Peyer's patch (tissue), 4 donors: ENCODE data around the gene CACNA2D3. TPM values are rescaled to one million over a fixed set of nuclear protein-coding genes. Genes with fewer than 3 reads are reported as not detected.
"Not testable (repeated sequence)": the region's sequence is repeated elsewhere in the genome, so short reads cannot be mapped to it uniquely, and the experiment has no call there.

Experiments
- DNase-seq, 3 donors: peaks; one replicate each; pipeline ENCODE4 v3.0.0-alpha.2; 2017 to 2019
- H3K27ac ChIP-seq, 4 donors: fragments of 200-600 bp; sonication (generic); one replicate each; pipeline ENCODE4 v1.5.1; 2016 to 2019
- H3K27me3 ChIP-seq, 2 donors: fragments of 200-600 bp; sonication (generic); one replicate each; pipeline ENCODE4 v1.5.1; 2019
- H3K36me3 ChIP-seq, 3 donors: fragments of 200-600 bp; sonication (generic); one replicate each; pipeline ENCODE4 v1.5.1; 2016 to 2019
- H3K4me1 ChIP-seq, 4 donors: fragments of 200-600 bp; sonication (generic); one replicate each; pipeline ENCODE4 v1.5.1; 2016 to 2019
- H3K4me3 ChIP-seq, 4 donors: fragments of 200-600 bp; sonication (generic); 1 replicate in 3 of 4; 2 replicates in 1 of 4; pipeline ENCODE4 v1.5.1; 2016 to 2019; ENCODE audit warnings: mild to moderate bottlenecking in 1 of 4
- H3K9me3 ChIP-seq, 4 donors: fragments of 200-600 bp; sonication (generic); one replicate each; pipeline ENCODE4 v1.5.1; 2016 to 2019; ENCODE audit warnings: mild to moderate bottlenecking in 1 of 4
- CTCF ChIP-seq, 6 experiments: fragments of 450-650 bp in 4 of 6; fragments of 200-600 bp in 2 of 6; sonication (generic) in 1 of 6; IDR thresholded peaks; one replicate each; pipeline ENCODE4 v1.5.1; 2017 to 2019; ENCODE audit warnings: antibody characterized with exemption in 6 of 6, mild to moderate bottlenecking in 3 of 6, moderate library complexity in 1 of 6
- POLR2A ChIP-seq, 2 donors: fragments of 450-650 bp; IDR thresholded peaks; one replicate each; pipeline ENCODE4 v1.5.1; 2017; ENCODE audit warnings: antibody characterized with exemption in 2 of 2, mild to moderate bottlenecking in 2 of 2, moderate library complexity in 2 of 2
- total RNA-seq, 4 donors: library from RNA; depleted of rRNA; stranded (reverse); fragments of >200 nt; gene quantifications; one replicate each; pipeline ENCODE4 v1.1.0, GENCODE V29; 2016

Gene CACNA2D3
- total RNA-seq, 4 donors from 2014 or later = 0.27 to 5.0 TPM; not detected in 2

GRCh38 chr3:54437271-54437670 is 314.9 kb downstream of the CACNA2D3 start:
- Histone ChIP-seq H3K27ac (no peak overlapping the region), H3K9me3 (no peaks in the 10 kb centered on the region), H3K4me3 (no peak overlapping the region), H3K36me3 (no peaks in the 10 kb centered on the region), H3K4me1 (no peaks in the 10 kb centered on the region), H3K27me3 (no peaks in the 10 kb centered on the region)
- no peak for DNase-seq
- TF ChIP-seq POLR2A (IDR thresholded peaks at IDR 0.05) = no peak
- TF ChIP-seq CTCF (IDR thresholded peaks at IDR 0.05) = no peak

- no peaks in the 10 kb centered on the region for H3K9me3 ChIP-seq
- H3K4me1 ChIP-seq = peaks cover 0 to 3% (median 0%) of the 10 kb centered on the region in 4 donors
- H3K27ac ChIP-seq = no peak overlapping the region
- TF ChIP-seq CTCF (IDR thresholded peaks at IDR 0.05) (no peak), POLR2A (IDR thresholded peaks at IDR 0.05) (no peak)
- H3K36me3 ChIP-seq = no peaks in the 10 kb centered on the region
- H3K4me3 ChIP-seq = no peak overlapping the region
- no peak for DNase-seq
- H3K27me3 ChIP-seq = no peaks in the 10 kb centered on the region
Observed at GRCh38 chr3:54443561-54444161, 321.3 kb downstream of the CACNA2D3 start.

- no peak overlapping the region for H3K4me3 ChIP-seq
- H3K27me3 ChIP-seq = no peaks in the 10 kb centered on the region
- no peaks in the 10 kb centered on the region for H3K9me3 ChIP-seq
- peaks cover 0 to 3% (median 0%) of the 10 kb centered on the region in 4 donors for H3K4me1 ChIP-seq
- H3K27ac ChIP-seq = no peak overlapping the region
- no peak for TF ChIP-seq CTCF (IDR thresholded peaks at IDR 0.05)
- no peak for TF ChIP-seq POLR2A (IDR thresholded peaks at IDR 0.05)
- H3K36me3 ChIP-seq = no peaks in the 10 kb centered on the region
- DNase-seq = no peak
Observed at GRCh38 chr3:54445630-54446029, 323.3 kb downstream of the CACNA2D3 start.

- TF ChIP-seq CTCF (IDR thresholded peaks at IDR 0.05) = no peak
- TF ChIP-seq POLR2A (IDR thresholded peaks at IDR 0.05) = no peak
- Histone ChIP-seq H3K9me3 (no peaks in the 10 kb centered on the region), H3K27ac (no peak overlapping the region), H3K36me3 (no peaks in the 10 kb centered on the region), H3K27me3 (no peaks in the 10 kb centered on the region), H3K4me3 (no peak overlapping the region), H3K4me1 (peaks cover 0 to 3% (median 0%) of the 10 kb centered on the region in 4 donors)
- DNase-seq = no peak
Observed at GRCh38 chr3:54447427-54447826, 325.1 kb downstream of the CACNA2D3 start.

- TF ChIP-seq CTCF (IDR thresholded peaks at IDR 0.05) (no peak), POLR2A (IDR thresholded peaks at IDR 0.05) (no peak)
- H3K27me3 ChIP-seq = no peaks in the 10 kb centered on the region
- H3K9me3 ChIP-seq = peaks cover 0 to 6% (median 0%) of the 10 kb centered on the region in 4 donors
- no peaks in the 10 kb centered on the region for H3K36me3 ChIP-seq
- no peak for DNase-seq
- H3K4me1 ChIP-seq = no peaks in the 10 kb centered on the region
- no peak overlapping the region for H3K27ac ChIP-seq
- no peak overlapping the region for H3K4me3 ChIP-seq
Observed at GRCh38 chr3:54454806-54455205, 332.5 kb downstream of the CACNA2D3 start.

- Histone ChIP-seq H3K27me3 (no peaks in the 10 kb centered on the region), H3K4me3 (no peak overlapping the region), H3K27ac (no peak overlapping the region), H3K36me3 (no peaks in the 10 kb centered on the region), H3K4me1 (no peaks in the 10 kb centered on the region), H3K9me3 (peaks cover 0 to 6% (median 0%) of the 10 kb centered on the region in 4 donors)
- DNase-seq = no peak
- no peak for TF ChIP-seq POLR2A (IDR thresholded peaks at IDR 0.05)
- TF ChIP-seq CTCF (IDR thresholded peaks at IDR 0.05) = no peak
Observed at GRCh38 chr3:54458357-54458756, 336.0 kb downstream of the CACNA2D3 start.

- H3K4me1 ChIP-seq, H3K27me3 ChIP-seq, H3K4me3 ChIP-seq, DNase-seq, H3K36me3 ChIP-seq, H3K27ac ChIP-seq, H3K9me3 ChIP-seq: not testable (repeated sequence)
Observed at GRCh38 chr3:54464554-54464953, 342.2 kb downstream of the CACNA2D3 start.
